Activated naive CD4-positive, alpha-beta T cell treated with anti-CD3 and anti-CD28 coated beads, Interleukin-2, amount 10 ng/mL, durations not matched to agents 7 days and 5 days (primary cell): ENCODE data around the gene A2M.

Experiments
- CTCF ChIA-PET: fragments of 350-600 bp; sonication (Branson Sonifier 250); formaldehyde crosslinking; loops from one replicate; lab custom pipeline; 2021; ENCODE audit warnings: antibody characterized with exemption; lab: Charles Lee
- DNase-seq: peaks from one replicate; pipeline ENCODE4 v3.0.0-alpha.2; 2020
- H3K27ac Mint-ChIP-seq: one replicate; pipeline ENCODE4 v1.8.0; 2021; ENCODE audit warnings: mild to moderate bottlenecking, moderate library complexity, mixed read lengths
- H3K27me3 Mint-ChIP-seq: one replicate; pipeline ENCODE4 v1.8.0; 2021; ENCODE audit warnings: mild to moderate bottlenecking, mixed read lengths
- H3K36me3 Mint-ChIP-seq: one replicate; pipeline ENCODE4 v1.8.0; 2021; ENCODE audit warnings: mixed read lengths
- H3K4me1 Mint-ChIP-seq: one replicate; pipeline ENCODE4 v1.8.0; 2021; ENCODE audit warnings: mixed read lengths
- H3K4me3 Mint-ChIP-seq: one replicate; pipeline ENCODE4 v1.8.0; 2021; ENCODE audit warnings: mild to moderate bottlenecking, moderate library complexity, mixed read lengths
- H3K9me3 Mint-ChIP-seq: one replicate; pipeline ENCODE4 v1.8.0; 2021; ENCODE audit warnings: mixed read lengths

The A2M gene

DNA sequence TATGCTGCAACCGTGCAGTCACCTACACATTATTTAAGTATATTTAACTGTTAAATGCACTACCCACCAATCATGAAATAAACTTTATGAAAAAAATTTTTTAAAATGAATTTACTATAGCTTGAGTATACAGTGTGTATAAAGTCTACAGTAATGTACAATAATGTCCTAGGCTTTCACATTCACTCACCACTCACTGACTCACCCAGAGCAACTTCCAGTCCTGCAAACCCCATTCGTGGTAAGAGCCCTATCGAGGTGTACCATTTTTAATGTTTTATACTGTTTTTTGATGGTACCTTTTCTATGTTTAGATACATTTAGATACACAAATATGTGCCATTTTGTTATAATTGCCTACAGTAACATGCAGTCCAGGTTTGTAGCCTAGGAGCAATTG lies 78.3 kb downstream of the A2M start:
- no peak for DNase-seq
- H3K36me3 Mint-ChIP-seq, result peaks cover 11% of the 10 kb centered on the region
- H3K9me3 Mint-ChIP-seq, result peaks cover 4% of the 10 kb centered on the region
- no peak overlapping the region for H3K27ac Mint-ChIP-seq
- H3K4me1 Mint-ChIP-seq, result peaks cover 37% of the 10 kb centered on the region
- H3K27me3 Mint-ChIP-seq, result no peaks in the 10 kb centered on the region
- CTCF ChIA-PET, result interaction anchor here (1.0 to 4.0 kb wide), 4 partner anchors 12 to 88 kb away, joined by 3 to 82 read pairs (median 6); partner anchors contain the start of gene M6PR
- H3K4me3 Mint-ChIP-seq, result no peak overlapping the region

DNA sequence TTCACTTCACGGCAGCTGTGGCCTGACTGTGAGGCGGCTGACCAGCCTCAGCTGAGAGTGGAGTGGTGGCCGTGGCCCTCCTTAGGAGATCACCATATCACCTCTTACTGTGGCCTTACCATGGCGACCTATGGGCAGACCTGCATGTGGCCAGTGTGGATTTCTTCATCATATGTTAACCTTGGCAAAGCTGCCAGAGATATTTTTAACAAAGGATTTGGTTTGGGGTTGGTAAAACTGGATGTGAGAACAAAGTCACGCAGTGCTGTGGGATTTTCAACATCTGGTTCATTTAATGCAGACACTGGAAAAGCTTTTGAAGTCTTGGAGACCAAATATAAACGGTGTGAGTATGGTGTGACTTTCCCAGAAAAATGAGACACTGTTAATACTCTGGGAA lies 79.5 kb downstream of the A2M start:
- Mint-ChIP-seq H3K36me3 (peaks cover 11% of the 10 kb centered on the region), H3K9me3 (peaks cover 4% of the 10 kb centered on the region), H3K4me1 (peaks cover 37% of the 10 kb centered on the region), H3K27ac (no peak overlapping the region), H3K4me3 (no peak overlapping the region), H3K27me3 (no peaks in the 10 kb centered on the region)
- no peak for DNase-seq
- CTCF ChIA-PET, result interaction anchor here (1.6 to 4.0 kb wide), 2 partner anchors 85 to 87 kb away, joined by 7 to 82 read pairs; partner anchors contain the start of gene M6PR

DNA sequence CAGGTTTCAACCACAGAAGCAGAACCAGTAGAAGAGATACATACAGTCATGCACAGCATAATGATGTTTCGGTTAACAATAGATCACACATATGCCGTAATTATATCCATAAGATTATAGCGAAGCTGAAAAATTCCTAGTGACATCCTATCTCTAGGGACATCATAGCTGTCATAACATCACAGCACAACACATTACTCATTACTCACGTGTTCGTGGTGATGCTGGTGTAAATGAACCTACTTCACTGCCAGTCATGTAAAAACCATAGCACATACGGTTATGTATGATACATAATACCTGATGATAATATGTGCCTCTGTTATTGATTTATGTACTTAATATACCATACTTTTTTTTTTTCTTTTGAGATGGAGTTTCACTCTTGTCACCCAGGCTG lies 81.6 kb downstream of the A2M start:
- no peak for DNase-seq
- no peak overlapping the region for H3K27ac Mint-ChIP-seq

DNA sequence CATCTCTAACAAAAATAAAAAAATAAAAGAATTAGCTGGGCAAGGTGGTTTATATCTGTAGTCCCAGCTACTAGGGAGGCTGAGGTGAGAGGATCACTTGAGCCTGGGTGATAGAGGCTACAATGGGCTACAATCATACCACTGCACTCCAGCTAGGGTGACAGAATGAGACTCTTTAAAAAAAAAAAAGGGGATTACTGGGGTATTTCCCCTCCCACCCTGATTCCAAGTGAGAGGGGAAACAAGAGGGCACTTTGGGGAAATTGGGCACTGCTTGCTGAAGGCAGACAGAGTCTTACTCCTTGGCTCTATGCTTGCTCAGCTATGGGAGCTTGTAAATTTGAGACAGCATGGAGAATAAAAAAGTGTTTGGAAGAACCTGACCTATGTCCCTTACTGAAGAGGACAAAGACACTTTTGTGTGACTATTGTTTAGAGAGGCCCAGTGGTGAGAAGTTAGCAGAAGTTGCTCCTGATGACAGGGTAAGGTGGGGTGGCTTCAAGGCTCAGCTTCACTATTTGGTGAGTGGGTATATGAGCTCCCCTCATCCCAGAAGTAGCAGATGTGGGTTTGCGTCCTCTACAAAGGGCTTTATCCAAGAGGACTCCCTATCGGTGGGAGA lies 82.3 kb downstream of the A2M start:
- no peak overlapping the region for H3K27ac Mint-ChIP-seq
- peaks cover 14% of the 10 kb centered on the region for H3K36me3 Mint-ChIP-seq
- H3K4me1 Mint-ChIP-seq, result peaks cover 32% of the 10 kb centered on the region
- no peak for DNase-seq
- no peak overlapping the region for H3K4me3 Mint-ChIP-seq
- H3K9me3 Mint-ChIP-seq, result peaks cover 4% of the 10 kb centered on the region
- CTCF ChIA-PET, result interaction anchor here (1.7 to 4.4 kb wide), 2 partner anchors 16 to 82 kb away, joined by 7 to 28 read pairs; partner anchors contain the start of gene M6PR
- no peaks in the 10 kb centered on the region for H3K27me3 Mint-ChIP-seq

More for the DNA sequence above, 81.6 kb downstream of the A2M start:
- peaks cover 11% of the 10 kb centered on the region for H3K36me3 Mint-ChIP-seq
- peaks cover 32% of the 10 kb centered on the region for H3K4me1 Mint-ChIP-seq
- no peak overlapping the region for H3K4me3 Mint-ChIP-seq
- no peaks in the 10 kb centered on the region for H3K27me3 Mint-ChIP-seq
- CTCF ChIA-PET, result interaction anchor here (1.0 to 4.4 kb wide), 2 partner anchors 83 to 121 kb away, joined by 3 to 28 read pairs; partner anchors contain the start of gene M6PR
- H3K9me3 Mint-ChIP-seq, result peaks cover 4% of the 10 kb centered on the region

DNA sequence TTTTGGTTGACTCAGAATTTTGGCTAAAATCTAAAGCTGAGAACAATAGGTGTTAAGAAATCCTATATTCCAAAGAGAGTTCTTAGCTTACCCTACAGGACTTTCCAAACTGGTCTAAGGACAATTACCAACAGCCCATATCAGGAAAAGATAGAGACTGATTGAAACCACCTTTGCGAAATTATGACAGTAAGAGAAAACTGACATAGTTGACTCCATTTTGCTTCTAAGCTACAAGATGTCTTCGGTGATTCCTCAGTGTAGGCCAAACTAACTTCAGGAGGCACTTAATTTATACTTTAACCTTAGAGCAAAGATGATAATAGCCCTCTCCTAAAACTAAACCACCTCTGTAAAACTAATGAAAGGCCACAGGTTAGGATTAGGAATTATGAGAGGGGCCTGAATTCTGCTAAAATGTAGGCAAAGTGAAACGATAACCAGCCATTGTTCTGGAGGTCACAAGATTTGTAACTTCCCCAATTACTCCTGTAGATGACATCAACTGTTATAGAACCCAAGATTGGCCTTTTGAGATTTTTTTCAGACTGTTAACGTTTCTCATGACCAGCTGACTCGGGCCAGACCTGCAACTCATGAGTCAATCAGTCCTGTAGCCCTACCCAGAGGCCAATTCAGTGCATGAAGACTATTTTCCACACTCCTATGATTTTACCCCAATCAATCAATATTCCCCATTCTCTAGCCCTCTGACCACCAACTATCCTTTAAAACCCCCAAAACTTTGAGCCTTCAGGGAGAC lies 83.3 kb downstream of the A2M start:
- Mint-ChIP-seq H3K4me3 (no peak overlapping the region), H3K36me3 (peaks cover 20% of the 10 kb centered on the region), H3K4me1 (peaks cover 32% of the 10 kb centered on the region), H3K9me3 (peaks cover 4% of the 10 kb centered on the region), H3K27me3 (no peaks in the 10 kb centered on the region), H3K27ac (no peak overlapping the region)
- no peak for DNase-seq
- CTCF ChIA-PET, result interaction anchor here (1.7 to 4.4 kb wide), 2 partner anchors 17 to 81 kb away, joined by 7 to 28 read pairs; partner anchors contain the start of gene M6PR

DNA sequence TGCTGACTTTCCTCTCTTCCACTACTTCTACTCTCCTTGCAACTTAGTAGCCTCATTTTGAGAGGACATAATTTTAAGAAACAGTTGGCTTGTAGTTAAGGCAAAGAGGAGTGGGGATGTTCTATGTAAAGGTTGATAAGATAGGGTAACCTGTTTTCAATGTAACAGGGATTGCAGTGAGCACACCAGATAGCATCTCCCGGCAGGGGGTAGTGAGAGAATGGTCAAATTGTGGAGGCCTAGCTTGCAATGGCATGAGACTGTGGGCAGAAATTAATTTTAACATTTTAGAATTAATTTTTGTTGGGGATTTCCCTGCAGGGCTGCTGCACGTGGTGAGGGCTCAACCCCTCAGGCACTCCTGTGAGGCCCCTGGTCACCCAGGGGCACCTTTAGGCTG lies 84.9 kb downstream of the A2M start:
- no peak overlapping the region for H3K4me3 Mint-ChIP-seq
- no peak overlapping the region for H3K27ac Mint-ChIP-seq
- peaks cover 26% of the 10 kb centered on the region for H3K4me1 Mint-ChIP-seq
- no peak for DNase-seq
- peaks cover 22% of the 10 kb centered on the region for H3K36me3 Mint-ChIP-seq
- H3K27me3 Mint-ChIP-seq, result no peaks in the 10 kb centered on the region
- peaks cover 4% of the 10 kb centered on the region for H3K9me3 Mint-ChIP-seq
- CTCF ChIA-PET, result interaction anchor here (1.5 to 4.4 kb wide), 3 partner anchors 8 to 79 kb away, joined by 3 to 28 read pairs (median 5); partner anchors contain the start of gene M6PR

DNA sequence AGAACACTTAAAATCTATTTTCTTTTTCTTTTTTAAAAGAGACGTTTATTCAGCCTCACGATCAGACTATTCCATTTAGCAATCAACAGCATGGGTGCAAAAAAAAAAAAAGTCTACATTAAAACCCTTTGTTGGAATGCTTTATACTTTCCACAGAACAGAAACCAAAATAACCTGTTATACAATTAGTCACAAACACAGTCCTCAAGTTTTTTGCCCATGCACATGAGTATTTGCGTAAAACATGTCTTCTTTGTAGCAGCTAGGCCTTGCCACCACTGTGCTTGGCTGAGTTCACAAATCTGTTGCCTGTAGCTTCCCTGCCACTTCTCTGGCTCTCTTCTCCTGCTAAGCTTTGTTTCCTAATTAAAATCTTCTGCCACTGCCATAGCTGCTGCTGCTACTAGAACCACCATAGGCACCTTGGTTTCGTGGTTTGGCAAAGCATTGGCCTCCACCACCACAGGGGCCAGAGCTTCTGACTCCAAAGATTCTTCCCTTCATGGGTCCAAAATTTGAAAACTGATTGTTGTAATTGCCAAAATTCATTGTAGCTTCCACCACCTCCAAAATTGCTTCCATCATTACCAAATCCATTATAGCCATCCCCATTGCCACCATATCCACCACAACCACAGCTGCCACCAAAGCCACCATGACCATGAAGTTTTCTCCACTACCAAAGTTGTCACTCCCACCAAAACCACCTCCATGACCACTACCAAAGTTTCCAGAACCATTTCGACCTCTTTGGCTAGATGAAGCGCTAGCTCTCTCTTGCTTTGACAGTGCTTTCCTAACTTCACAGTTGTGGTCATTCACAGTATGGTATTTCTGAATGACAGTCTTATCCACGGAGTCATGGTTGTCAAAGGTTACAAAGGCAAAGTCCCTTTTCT lies 88.3 kb downstream of the A2M start:
- peaks cover 4% of the 10 kb centered on the region for H3K9me3 Mint-ChIP-seq
- peaks cover 37% of the 10 kb centered on the region for H3K4me1 Mint-ChIP-seq
- H3K36me3 Mint-ChIP-seq, result peaks cover 16% of the 10 kb centered on the region
- CTCF ChIA-PET, result no interaction called here
- peak overlapping the region; percentile 87 for H3K27ac Mint-ChIP-seq
- peak overlapping the region; percentile 13 for H3K4me3 Mint-ChIP-seq
- DNase-seq, result no peak
- no peaks in the 10 kb centered on the region for H3K27me3 Mint-ChIP-seq

DNA sequence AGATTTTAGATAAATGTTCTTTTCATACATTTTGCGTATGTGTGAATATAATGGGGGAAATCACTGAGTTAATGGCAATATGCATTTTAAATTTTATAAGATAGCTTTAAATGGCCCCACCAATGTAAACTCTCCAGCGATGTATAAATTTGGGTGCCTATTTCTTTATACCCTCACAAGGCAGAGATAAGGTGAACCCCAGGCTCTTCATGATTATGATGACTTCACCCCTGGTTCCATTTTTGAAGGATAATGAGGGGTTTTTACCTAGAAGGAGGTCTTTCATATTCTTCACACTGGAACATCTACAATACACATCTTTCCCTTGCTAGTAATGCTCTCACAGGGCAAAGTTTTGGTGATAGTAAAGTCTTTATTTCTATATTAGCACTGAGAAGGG lies 91.2 kb downstream of the A2M start:
- Mint-ChIP-seq H3K9me3 (peaks cover 4% of the 10 kb centered on the region), H3K27ac (no peak overlapping the region), H3K4me3 (no peak overlapping the region), H3K36me3 (peaks cover 20% of the 10 kb centered on the region), H3K27me3 (no peaks in the 10 kb centered on the region), H3K4me1 (peaks cover 29% of the 10 kb centered on the region)
- CTCF ChIA-PET, result interaction anchor here (1.4 to 2.3 kb wide), 2 partner anchors 13 to 74 kb away, joined by 4 to 7 read pairs; no protein-coding TSS in a partner anchor
- DNase-seq, result no peak

DNA sequence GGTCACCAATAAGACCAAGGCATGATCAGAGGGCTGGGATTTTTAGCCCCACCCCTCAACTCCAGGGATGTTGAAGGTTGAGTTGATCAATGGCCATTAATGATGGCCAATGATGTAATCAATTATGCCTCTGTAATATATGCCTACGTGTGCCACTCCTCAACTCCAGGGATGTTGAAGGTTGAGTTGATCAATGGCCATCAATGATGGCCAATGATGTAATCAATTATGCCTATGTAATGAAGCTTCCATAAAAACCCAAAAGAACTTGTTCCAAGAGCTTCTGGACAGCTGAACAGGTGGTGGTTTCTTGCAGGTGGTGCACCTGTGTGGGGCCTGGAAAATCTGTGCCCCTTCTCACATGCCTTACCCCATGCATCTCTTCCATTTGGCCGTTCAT lies 93.1 kb downstream of the A2M start:
- no peak for DNase-seq
- Mint-ChIP-seq H3K36me3 (peaks cover 20% of the 10 kb centered on the region), H3K27ac (no peak overlapping the region), H3K4me3 (no peak overlapping the region), H3K27me3 (no peaks in the 10 kb centered on the region), H3K9me3 (peaks cover 7% of the 10 kb centered on the region), H3K4me1 (peaks cover 18% of the 10 kb centered on the region)
- CTCF ChIA-PET, result interaction anchor here (1.5 kb wide), 2 partner anchors 27 to 72 kb away, joined by 3 to 5 read pairs; no protein-coding TSS in a partner anchor
